Sigmoid colon (tissue), 4 donors: ENCODE data around the gene ZRANB3.

Experiments
- CTCF ChIP-seq, 4 experiments: fragments of 450-650 bp in 3 of 4; fragments of 200-600 bp in 1 of 4; IDR thresholded peaks; one replicate each; pipeline ENCODE4 v1.5.1; 2016 to 2019; ENCODE audit warnings: antibody characterized with exemption in 4 of 4, mild to moderate bottlenecking in 3 of 4, moderate library complexity in 2 of 4
- EP300 ChIP-seq, 4 donors: sonication (generic); formaldehyde crosslinking; IDR thresholded peaks; one replicate each; pipeline ENCODE4 v1.6.1; 2017; ENCODE audit warnings: antibody characterized with exemption in 4 of 4
- POLR2A ChIP-seq, 2 donors: fragments of 450-650 bp; IDR thresholded peaks; one replicate each; pipeline ENCODE4 v1.6.1; 2016; ENCODE audit warnings: antibody characterized with exemption in 2 of 2, mild to moderate bottlenecking in 2 of 2, moderate library complexity in 2 of 2
- POLR2AphosphoS5 ChIP-seq, 4 donors: sonication (generic); formaldehyde crosslinking; IDR thresholded peaks; one replicate each; pipeline ENCODE4 v1.6.1; 2017; ENCODE audit warnings: antibody characterized with exemption in 4 of 4

DNA sequence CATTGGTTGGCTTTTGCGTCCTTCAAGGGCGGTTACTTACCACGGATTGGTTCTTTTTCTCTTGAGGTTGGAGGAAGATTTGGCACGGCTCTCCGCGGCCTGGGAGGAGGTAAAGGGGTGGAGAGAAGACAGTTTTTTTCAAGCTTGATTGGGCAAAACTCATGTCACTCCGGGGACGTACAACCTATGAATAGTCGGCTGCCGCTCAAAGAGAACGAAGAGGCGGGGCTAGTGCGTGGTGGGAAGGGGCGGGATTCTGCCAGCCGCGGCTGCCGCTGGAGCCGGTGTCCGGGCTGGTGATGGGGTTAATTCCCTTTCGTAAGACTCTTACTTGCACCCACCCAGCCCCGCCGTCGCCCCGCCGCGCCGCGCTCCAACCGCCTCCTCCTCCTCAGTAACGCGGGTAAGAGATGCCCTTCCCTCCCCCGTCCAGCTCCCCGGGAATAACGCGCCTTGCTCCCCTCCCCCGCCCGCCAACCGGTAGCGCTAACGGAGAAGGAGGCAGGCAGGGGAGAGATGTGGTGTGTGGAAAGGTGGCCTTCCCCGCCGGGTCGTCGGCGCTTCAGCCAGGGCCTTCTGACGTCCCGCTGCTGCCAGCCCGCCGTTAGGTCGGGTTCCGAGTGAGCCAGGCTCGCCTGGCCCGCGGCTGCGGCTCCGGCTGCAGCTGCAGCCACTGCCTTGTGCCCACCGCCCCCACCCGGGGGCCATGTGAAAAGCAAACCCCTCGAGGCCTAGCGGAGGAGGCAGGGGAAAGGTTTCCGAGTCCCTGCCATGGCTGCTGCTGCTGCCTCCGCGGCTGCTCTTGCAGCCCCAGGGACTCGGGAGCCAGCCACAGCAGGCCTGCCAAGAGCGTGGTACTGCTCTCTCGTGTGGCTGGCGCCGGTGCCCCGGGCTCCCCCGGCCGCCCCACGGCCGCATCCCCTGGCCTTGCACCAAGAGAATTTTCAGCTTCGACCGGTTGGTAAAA is 496 bp upstream of the ZRANB3 start, which contains the start of gene R3HDM1:
- peak; percentile 28 to 57 (median 42) for TF ChIP-seq POLR2AphosphoS5 (IDR thresholded peaks at IDR 0.05)
- TF ChIP-seq CTCF (IDR thresholded peaks at IDR 0.05) = peak in 1 of 4 experiments; percentile 2
- TF ChIP-seq POLR2A (IDR thresholded peaks at IDR 0.05) = peak in 1 of 2 donors; percentile 6
- no peak for TF ChIP-seq EP300 (IDR thresholded peaks at IDR 0.05)
